Calu3 (cell line): ENCODE data around the gene GINS3. TPM values are rescaled to one million over a fixed set of nuclear protein-coding genes. Genes with fewer than 3 reads are reported as not detected.

Experiments used
- BruUV-seq: library from RNA; stranded (reverse); fragments of 400-500 nt; replicated peaks from 2 replicates; lab custom pipeline; 2021; lab: Mats Ljungman, UMichigan
- CTCF ChIA-PET: fragments of 300-600 bp; sonication (Branson Sonifier 250); formaldehyde crosslinking; loops from one replicate; lab custom pipeline; 2022; ENCODE audit warnings: antibody characterized with exemption; lab: Charles Lee
- DNase-seq: peaks from one replicate; pipeline ENCODE4 v3.0.0; 2022
- H3K27ac Mint-ChIP-seq: one replicate; pipeline ENCODE4 v1.8.0; 2022; ENCODE audit warnings: mixed read lengths; ENCODE audit not compliant: unreplicated experiment
- H3K27me3 Mint-ChIP-seq: one replicate; pipeline ENCODE4 v1.8.0; 2022; ENCODE audit warnings: mixed read lengths; ENCODE audit not compliant: unreplicated experiment
- H3K36me3 Mint-ChIP-seq: one replicate; pipeline ENCODE4 v1.8.0; 2022; ENCODE audit warnings: mild to moderate bottlenecking, moderate library complexity, mixed read lengths; ENCODE audit not compliant: insufficient read depth, unreplicated experiment
- H3K4me1 Mint-ChIP-seq: one replicate; pipeline ENCODE4 v1.8.0; 2022; ENCODE audit warnings: mild to moderate bottlenecking, low read depth, mixed read lengths; ENCODE audit not compliant: unreplicated experiment
- H3K4me3 Mint-ChIP-seq: one replicate; pipeline ENCODE4 v1.8.0; 2022; ENCODE audit warnings: mild to moderate bottlenecking, low read depth, moderate library complexity, mixed read lengths; ENCODE audit not compliant: unreplicated experiment
- H3K9me3 Mint-ChIP-seq: one replicate; pipeline ENCODE4 v1.8.0; 2022; ENCODE audit warnings: low read depth, mixed read lengths; ENCODE audit not compliant: unreplicated experiment
- intact Hi-C: fragments of 100-400 bp; cut with micrococcal nuclease; formaldehyde crosslinking; loops from one replicate; pipeline ENCODE4 v1.10.0; 2022; ENCODE audit not compliant: unreplicated experiment
- total RNA-seq: library from RNA; stranded (reverse); gene quantifications from 2 replicates; pipeline ENCODE4 v1.2.3, GENCODE V29; 2022
- TF ChIP-seq, protein P1 (sequence below): fragments of 200-600 bp; IDR thresholded peaks from one replicate; pipeline ENCODE4 v1.8.0; 2022; ENCODE audit warnings: antibody characterized with exemption; ENCODE audit not compliant: unreplicated experiment

Gene GINS3
- total RNA-seq, 1 experiment from 2014 or later: 13.6 TPM

DNA sequence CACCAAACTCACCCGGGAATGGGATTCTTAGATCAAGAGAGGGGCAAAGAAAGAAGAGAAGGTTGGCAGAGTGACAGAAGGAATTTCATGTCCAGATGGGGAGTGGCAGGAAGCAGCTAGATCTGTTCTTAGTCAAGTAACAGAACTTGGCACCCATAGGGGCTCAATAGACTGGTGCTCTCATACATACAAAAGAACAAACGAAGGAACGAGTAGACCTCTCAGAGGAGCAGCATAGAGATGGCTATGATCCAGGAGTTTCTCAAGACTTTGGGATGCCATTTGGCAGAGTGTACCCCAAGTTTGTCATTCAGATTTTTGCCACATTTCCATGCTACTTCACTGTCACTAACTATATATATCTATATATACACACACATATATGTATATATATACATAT lies 47.9 kb downstream of the GINS3 start:
- no peaks in the 10 kb centered on the region for H3K36me3 Mint-ChIP-seq
- intact Hi-C loops: no loop called here

DNA sequence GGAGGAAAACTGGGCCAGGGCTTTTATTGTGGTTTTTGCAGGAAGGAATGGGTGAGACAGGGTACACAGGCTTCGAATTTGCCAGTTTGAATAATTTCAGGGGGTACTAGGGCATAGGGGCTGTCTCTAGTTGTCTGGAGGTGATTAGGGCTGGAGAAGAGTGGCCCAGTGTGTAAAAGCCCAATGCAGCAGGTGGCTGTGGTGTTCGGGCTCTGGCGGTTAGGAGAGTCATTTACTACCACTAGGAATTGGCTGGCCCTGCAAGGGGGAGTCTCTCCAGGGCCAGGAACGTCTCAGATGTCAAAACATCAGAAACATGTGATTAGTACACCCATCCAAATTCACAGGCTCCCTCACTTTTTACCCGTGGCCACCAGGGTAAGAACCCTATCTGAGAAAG lies 50.3 kb downstream of the GINS3 start:
- DNase-seq: no peak
- Mint-ChIP-seq H3K9me3 (no peaks in the 10 kb centered on the region), H3K27me3 (peaks cover 52% of the 10 kb centered on the region), H3K4me3 (no peak overlapping the region), H3K36me3 (no peaks in the 10 kb centered on the region), H3K27ac (no peak overlapping the region), H3K4me1 (no peaks in the 10 kb centered on the region)
- TF ChIP-seq, protein P1, sequence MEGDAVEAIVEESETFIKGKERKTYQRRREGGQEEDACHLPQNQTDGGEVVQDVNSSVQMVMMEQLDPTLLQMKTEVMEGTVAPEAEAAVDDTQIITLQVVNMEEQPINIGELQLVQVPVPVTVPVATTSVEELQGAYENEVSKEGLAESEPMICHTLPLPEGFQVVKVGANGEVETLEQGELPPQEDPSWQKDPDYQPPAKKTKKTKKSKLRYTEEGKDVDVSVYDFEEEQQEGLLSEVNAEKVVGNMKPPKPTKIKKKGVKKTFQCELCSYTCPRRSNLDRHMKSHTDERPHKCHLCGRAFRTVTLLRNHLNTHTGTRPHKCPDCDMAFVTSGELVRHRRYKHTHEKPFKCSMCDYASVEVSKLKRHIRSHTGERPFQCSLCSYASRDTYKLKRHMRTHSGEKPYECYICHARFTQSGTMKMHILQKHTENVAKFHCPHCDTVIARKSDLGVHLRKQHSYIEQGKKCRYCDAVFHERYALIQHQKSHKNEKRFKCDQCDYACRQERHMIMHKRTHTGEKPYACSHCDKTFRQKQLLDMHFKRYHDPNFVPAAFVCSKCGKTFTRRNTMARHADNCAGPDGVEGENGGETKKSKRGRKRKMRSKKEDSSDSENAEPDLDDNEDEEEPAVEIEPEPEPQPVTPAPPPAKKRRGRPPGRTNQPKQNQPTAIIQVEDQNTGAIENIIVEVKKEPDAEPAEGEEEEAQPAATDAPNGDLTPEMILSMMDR: no peak
- intact Hi-C loops: no loop called here
- BruUV-seq: no TSS peak
- CTCF ChIA-PET: no interaction called here

More for the DNA sequence above, 47.9 kb downstream of the GINS3 start:
- H3K4me1 Mint-ChIP-seq: no peaks in the 10 kb centered on the region
- TF ChIP-seq, protein P1: no peak
- no peak overlapping the region for H3K4me3 Mint-ChIP-seq
- DNase-seq: no peak
- CTCF ChIA-PET: interaction anchor here (0.6 kb wide), 1 partner anchor 221 kb away, joined by 3 read pairs; no protein-coding TSS in a partner anchor
- H3K27me3 Mint-ChIP-seq: peaks cover 57% of the 10 kb centered on the region
- no peaks in the 10 kb centered on the region for H3K9me3 Mint-ChIP-seq
- no TSS peak for BruUV-seq
- H3K27ac Mint-ChIP-seq: no peak overlapping the region

- Mint-ChIP-seq H3K27ac (no peak overlapping the region), H3K9me3 (no peaks in the 10 kb centered on the region), H3K4me1 (no peaks in the 10 kb centered on the region), H3K4me3 (no peak overlapping the region), H3K27me3 (peaks cover 52% of the 10 kb centered on the region), H3K36me3 (no peaks in the 10 kb centered on the region)
- no TSS peak for BruUV-seq
- TF ChIP-seq, protein P1: no peak
- CTCF ChIA-PET: interaction anchor here (0.6 kb wide), 1 partner anchor 113 kb away, joined by 3 read pairs; no protein-coding TSS in a partner anchor
- DNase-seq: no peak
- intact Hi-C loops: no loop called here
Observed at GRCh38 chr16:58443783-58444182, 51.5 kb downstream of the GINS3 start.

- H3K27me3 Mint-ChIP-seq: peaks cover 57% of the 10 kb centered on the region
- intact Hi-C loops: no loop called here
- H3K9me3 Mint-ChIP-seq: no peaks in the 10 kb centered on the region
- H3K4me3 Mint-ChIP-seq: no peak overlapping the region
- no TSS peak for BruUV-seq
- no peaks in the 10 kb centered on the region for H3K4me1 Mint-ChIP-seq
- TF ChIP-seq, protein P1: no peak
- no peaks in the 10 kb centered on the region for H3K36me3 Mint-ChIP-seq
- DNase-seq: no peak
- no peak overlapping the region for H3K27ac Mint-ChIP-seq
- CTCF ChIA-PET: no interaction called here
Observed at GRCh38 chr16:58444265-58444664, 52.0 kb downstream of the GINS3 start.
